MM.1S (cell line): ENCODE results near the gene IZUMO2.

Source experiments
- EZH2 ChIP-seq: fragments of 300-600 bp; sonication (generic); optimal IDR thresholded peaks from 2 replicates; pipeline ENCODE3; 2017; ENCODE audit warnings: low read depth, mild to moderate bottlenecking, antibody characterized with exemption, low read length, mixed read lengths
- TF ChIP-seq, protein P1 (sequence below): fragments of 300-600 bp; sonication (generic); IDR thresholded peaks from 2 replicates; pipeline ENCODE4 v1.5.1; 2016; ENCODE audit warnings: antibody characterized with exemption, low read length, mixed read lengths

DNA sequence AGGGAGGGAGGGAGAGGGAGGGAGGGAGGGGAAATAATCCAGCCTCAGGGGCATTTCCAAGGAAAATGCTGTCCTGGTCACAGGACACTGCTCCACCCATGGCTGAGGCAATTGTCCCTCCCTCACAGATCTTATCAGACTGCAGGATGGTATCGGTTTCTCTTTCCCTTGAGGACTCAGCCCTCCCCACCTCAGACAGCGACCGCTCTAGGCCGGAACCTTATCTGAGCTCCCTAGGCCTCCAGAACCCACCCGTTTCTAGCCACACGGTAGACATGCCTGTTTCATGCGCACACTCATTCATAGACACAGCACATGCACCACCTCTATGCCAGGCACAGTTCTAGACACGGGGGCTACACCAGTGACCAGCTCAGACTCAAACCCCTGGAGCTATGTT lies 10.0 kb upstream of the IZUMO2 start:
- TF ChIP-seq, protein P1, sequence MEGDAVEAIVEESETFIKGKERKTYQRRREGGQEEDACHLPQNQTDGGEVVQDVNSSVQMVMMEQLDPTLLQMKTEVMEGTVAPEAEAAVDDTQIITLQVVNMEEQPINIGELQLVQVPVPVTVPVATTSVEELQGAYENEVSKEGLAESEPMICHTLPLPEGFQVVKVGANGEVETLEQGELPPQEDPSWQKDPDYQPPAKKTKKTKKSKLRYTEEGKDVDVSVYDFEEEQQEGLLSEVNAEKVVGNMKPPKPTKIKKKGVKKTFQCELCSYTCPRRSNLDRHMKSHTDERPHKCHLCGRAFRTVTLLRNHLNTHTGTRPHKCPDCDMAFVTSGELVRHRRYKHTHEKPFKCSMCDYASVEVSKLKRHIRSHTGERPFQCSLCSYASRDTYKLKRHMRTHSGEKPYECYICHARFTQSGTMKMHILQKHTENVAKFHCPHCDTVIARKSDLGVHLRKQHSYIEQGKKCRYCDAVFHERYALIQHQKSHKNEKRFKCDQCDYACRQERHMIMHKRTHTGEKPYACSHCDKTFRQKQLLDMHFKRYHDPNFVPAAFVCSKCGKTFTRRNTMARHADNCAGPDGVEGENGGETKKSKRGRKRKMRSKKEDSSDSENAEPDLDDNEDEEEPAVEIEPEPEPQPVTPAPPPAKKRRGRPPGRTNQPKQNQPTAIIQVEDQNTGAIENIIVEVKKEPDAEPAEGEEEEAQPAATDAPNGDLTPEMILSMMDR, result no peak
- no peak for TF ChIP-seq EZH2
